OCI-LY3 (cell line): Measurements from ENCODE around the gene CEACAM19.

Source experiments
- CTCF ChIP-seq: fragments of 200-600, 300-600 bp; sonication (generic); IDR thresholded peaks from 2 replicates; pipeline ENCODE4 v1.5.1; 2014; ENCODE audit warnings: antibody characterized with exemption, low read length, low read depth
- EZH2phosphoT487 ChIP-seq: fragments of 200-600 bp; shearing (Covaris generic); IDR thresholded peaks from 2 replicates; pipeline ENCODE4 v1.6.1; 2018; ENCODE audit warnings: antibody characterized with exemption, mixed run types, low read depth

- TF ChIP-seq CTCF (no peak), EZH2phosphoT487 (no peak)
These were observed 27.5 kb upstream of the CEACAM19 start, which contains the start of gene PVR for GRCh38 chr19:44643605-44644401.
